ENCODE measurements around the gene FBXL13.

- TF ChIP-seq EZH2 (IDR thresholded peaks at IDR 0.05; ENCODE audit: insufficient read depth, poor library complexity, severe bottlenecking) = no peak
- no peak for TF ChIP-seq EZH2phosphoT487 (IDR thresholded peaks at IDR 0.05; ENCODE audit: insufficient read depth, low read depth)
Measured at GRCh38 chr7:102983602-102984001, 91.0 kb downstream of the FBXL13 start.

Data from GM23248 (cell line).